Mesendoderm (in vitro differentiated cells): ENCODE measurements around the gene SMIM38.

Experiments used
- DNase-seq: peaks from one replicate; pipeline ENCODE4 v3.0.0; 2013
- H2AK5ac ChIP-seq: 2 replicates; pipeline ENCODE4 v1.6.1; 2013; ENCODE audit warnings: low read length, inconsistent platforms
- H2BK120ac ChIP-seq: 2 replicates; pipeline ENCODE4 v1.6.1; 2013; ENCODE audit warnings: low read depth, mild to moderate bottlenecking, low read length, moderate library complexity, mixed read lengths
- H2BK15ac ChIP-seq: replicated peaks from 2 replicates; pipeline ENCODE4 v1.6.1; 2013; ENCODE audit warnings: low read depth, mild to moderate bottlenecking, moderate library complexity
- H2BK5ac ChIP-seq: 2 replicates; pipeline ENCODE4 v1.6.1; 2013; ENCODE audit warnings: low read length, inconsistent platforms
- H3K18ac ChIP-seq: 2 replicates; pipeline ENCODE4 v1.6.1; 2013; ENCODE audit warnings: mild to moderate bottlenecking, low read length, mixed read lengths
- H3K23ac ChIP-seq: one replicate; pipeline ENCODE4 v1.6.1; 2013; ENCODE audit warnings: low read length
- H3K27ac ChIP-seq: 2 replicates; pipeline ENCODE4 v1.5.1; 2013; ENCODE audit warnings: low read depth, mild to moderate bottlenecking, inconsistent platforms, low read length, moderate library complexity
- H3K27me3 ChIP-seq: 2 replicates; pipeline ENCODE4 v1.6.1; 2013; ENCODE audit warnings: low read length, control low read depth, mild to moderate bottlenecking, inconsistent platforms; ENCODE audit not compliant: insufficient read depth, poor library complexity
- H3K36me3 ChIP-seq: 2 replicates; pipeline ENCODE4 v1.6.1; 2013; ENCODE audit warnings: low read length, inconsistent platforms; ENCODE audit not compliant: control insufficient read depth, insufficient read depth
- H3K4ac ChIP-seq: one replicate; pipeline ENCODE4 v1.6.1; 2013; ENCODE audit warnings: low read depth, mild to moderate bottlenecking, low read length, moderate library complexity
- H3K4me1 ChIP-seq: 2 replicates; pipeline ENCODE4 v1.6.1; 2013; ENCODE audit warnings: low read depth, low read length, inconsistent platforms; ENCODE audit not compliant: control insufficient read depth
- H3K4me2 ChIP-seq: 2 replicates; pipeline ENCODE4 v1.6.1; 2013; ENCODE audit warnings: low read length
- H3K4me3 ChIP-seq: 2 replicates; pipeline ENCODE4 v1.5.1; 2013; ENCODE audit warnings: mild to moderate bottlenecking, low read length
- H3K56ac ChIP-seq: one replicate; pipeline ENCODE4 v1.6.1; 2013; ENCODE audit warnings: low read length
- H3K79me1 ChIP-seq: 2 replicates; pipeline ENCODE4 v1.6.1; 2013; ENCODE audit warnings: low read length, inconsistent platforms
- H3K79me2 ChIP-seq: 2 replicates; pipeline ENCODE4 v1.6.1; 2013; ENCODE audit warnings: mild to moderate bottlenecking, low read length; ENCODE audit not compliant: control insufficient read depth, insufficient read depth
- H3K9ac ChIP-seq: 2 replicates; pipeline ENCODE4 v1.6.1; 2013; ENCODE audit warnings: low read length, inconsistent platforms
- H4K5ac ChIP-seq: one replicate; pipeline ENCODE4 v1.6.1; 2013; ENCODE audit warnings: low read length
- H4K8ac ChIP-seq: one replicate; pipeline ENCODE4 v1.6.1; 2013; ENCODE audit warnings: low read depth, mild to moderate bottlenecking, control low read depth, low read length, moderate library complexity
- WGBS: extraction: QIAGEN DNeasy Blood & Tissue Kit; methylation state at CpG from one replicate; pipeline ENCODE4 v1.1.7; 2013; ENCODE audit warnings: low lambda C conversion rate, missing lambda C conversion rate; ENCODE audit not compliant: insufficient coverage; ENCODE audit errors: extremely low coverage; 5-methylcytosine and 5-hydroxymethylcytosine counted together

SMIM38 gene

GRCh38 chr11:69129053-69129452, 26.7 kb upstream of the SMIM38 start:
- H3K23ac ChIP-seq, result no peak overlapping the region
- H3K79me2 ChIP-seq, result no peaks in the 10 kb centered on the region
- no peak overlapping the region for H4K8ac ChIP-seq
- no peak overlapping the region for H4K5ac ChIP-seq
- no peak for DNase-seq
- no peak overlapping the region for H3K4me3 ChIP-seq
- no CpG with 5 or more reads among the region's 2 CpGs for WGBS
- H2BK5ac ChIP-seq, result no peak overlapping the region
- H3K9ac ChIP-seq, result no peak overlapping the region
- H3K27ac ChIP-seq, result no peak overlapping the region
- H2AK5ac ChIP-seq, result no peak overlapping the region
- H3K18ac ChIP-seq, result no peak overlapping the region
- H3K79me1 ChIP-seq, result no peaks in the 10 kb centered on the region
- no peak overlapping the region for H2BK15ac ChIP-seq
- H3K4me2 ChIP-seq, result no peak overlapping the region
- H3K56ac ChIP-seq, result no peak overlapping the region
- H3K4ac ChIP-seq, result no peak overlapping the region
- H3K36me3 ChIP-seq, result no peaks in the 10 kb centered on the region
- H3K27me3 ChIP-seq, result no peaks in the 10 kb centered on the region
- H3K4me1 ChIP-seq, result no peaks in the 10 kb centered on the region
- H2BK120ac ChIP-seq, result no peak overlapping the region

GRCh38 chr11:69129647-69130046, 26.1 kb upstream of the SMIM38 start:
- H3K79me1 ChIP-seq, result no peaks in the 10 kb centered on the region
- H3K4me1 ChIP-seq, result no peaks in the 10 kb centered on the region
- no peak overlapping the region for H3K27ac ChIP-seq
- no peak overlapping the region for H2BK120ac ChIP-seq
- H3K23ac ChIP-seq, result no peak overlapping the region
- H2AK5ac ChIP-seq, result no peak overlapping the region
- no peak overlapping the region for H3K4ac ChIP-seq
- no peak overlapping the region for H2BK5ac ChIP-seq
- DNase-seq, result no peak
- no peaks in the 10 kb centered on the region for H3K79me2 ChIP-seq
- H3K18ac ChIP-seq, result no peak overlapping the region
- no peak overlapping the region for H4K8ac ChIP-seq
- H3K56ac ChIP-seq, result no peak overlapping the region
- no CpG with 5 or more reads among the region's 7 CpGs for WGBS
- H3K27me3 ChIP-seq, result no peaks in the 10 kb centered on the region
- no peaks in the 10 kb centered on the region for H3K36me3 ChIP-seq
- no peak overlapping the region for H3K9ac ChIP-seq
- no peak overlapping the region for H3K4me3 ChIP-seq
- no peak overlapping the region for H4K5ac ChIP-seq
- no peak overlapping the region for H3K4me2 ChIP-seq
- no peak overlapping the region for H2BK15ac ChIP-seq

- no peaks in the 10 kb centered on the region for H3K36me3 ChIP-seq
- H3K9ac ChIP-seq, result no peak overlapping the region
- peak overlapping the region; percentile 44 for H2AK5ac ChIP-seq
- H3K4ac ChIP-seq, result no peak overlapping the region
- peak overlapping the region; percentile 53 for H3K56ac ChIP-seq
- no peak overlapping the region for H2BK120ac ChIP-seq
- no peaks in the 10 kb centered on the region for H3K4me1 ChIP-seq
- no peak overlapping the region for H4K8ac ChIP-seq
- peak overlapping the region; percentile 22 for H3K27ac ChIP-seq
- H3K79me1 ChIP-seq, result no peaks in the 10 kb centered on the region
- no peaks in the 10 kb centered on the region for H3K79me2 ChIP-seq
- H3K18ac ChIP-seq, result no peak overlapping the region
- H2BK15ac ChIP-seq, result no peak overlapping the region
- H3K27me3 ChIP-seq, result no peaks in the 10 kb centered on the region
- H2BK5ac ChIP-seq, result peak overlapping the region; percentile 32
- no CpG with 5 or more reads among the region's 9 CpGs for WGBS
- no peak for DNase-seq
- no peak overlapping the region for H3K4me2 ChIP-seq
- no peak overlapping the region for H4K5ac ChIP-seq
- no peak overlapping the region for H3K23ac ChIP-seq
- no peak overlapping the region for H3K4me3 ChIP-seq
Measured at GRCh38 chr11:69130654-69131053, 25.1 kb upstream of the SMIM38 start.

DNA sequence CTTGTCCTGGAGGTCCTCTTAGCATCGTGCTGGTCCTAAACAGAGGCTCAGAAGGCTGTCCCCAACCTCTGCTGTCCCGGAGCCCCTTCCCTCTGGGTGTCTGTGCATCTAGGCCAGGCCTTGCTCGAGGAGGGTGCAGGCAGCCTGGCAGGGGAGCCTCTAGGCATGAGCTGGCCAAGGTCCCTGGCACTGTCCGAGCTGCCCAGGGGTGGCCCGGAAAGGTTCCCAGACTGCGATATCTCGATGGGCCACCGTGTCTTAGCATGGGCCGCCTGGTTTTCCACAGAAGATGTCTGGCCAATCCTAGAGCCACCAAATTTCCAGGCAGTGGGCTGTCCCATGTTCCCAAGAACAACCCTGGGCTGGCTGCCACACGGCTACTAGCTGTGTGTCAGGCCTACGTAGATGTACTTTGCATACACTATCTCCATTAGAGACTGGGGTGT, 24.6 kb upstream of the SMIM38 start:
- peak overlapping the region; percentile 22 for H3K27ac ChIP-seq
- H3K36me3 ChIP-seq, result no peaks in the 10 kb centered on the region
- no peak overlapping the region for H3K18ac ChIP-seq
- no peaks in the 10 kb centered on the region for H3K79me1 ChIP-seq
- no peak overlapping the region for H3K4ac ChIP-seq
- no peak overlapping the region for H4K5ac ChIP-seq
- H3K79me2 ChIP-seq, result no peaks in the 10 kb centered on the region
- no peaks in the 10 kb centered on the region for H3K27me3 ChIP-seq
- H4K8ac ChIP-seq, result no peak overlapping the region
- no peak for DNase-seq
- H2AK5ac ChIP-seq, result peak overlapping the region; percentile 44
- H2BK15ac ChIP-seq, result no peak overlapping the region
- no peak overlapping the region for H3K9ac ChIP-seq
- peak overlapping the region; percentile 53 for H3K56ac ChIP-seq
- peak overlapping the region; percentile 32 for H2BK5ac ChIP-seq
- H3K4me2 ChIP-seq, result no peak overlapping the region
- no peak overlapping the region for H2BK120ac ChIP-seq
- no peak overlapping the region for H3K4me3 ChIP-seq
- no CpG with 5 or more reads among the region's 11 CpGs for WGBS
- H3K23ac ChIP-seq, result no peak overlapping the region
- H3K4me1 ChIP-seq, result no peaks in the 10 kb centered on the region

DNA sequence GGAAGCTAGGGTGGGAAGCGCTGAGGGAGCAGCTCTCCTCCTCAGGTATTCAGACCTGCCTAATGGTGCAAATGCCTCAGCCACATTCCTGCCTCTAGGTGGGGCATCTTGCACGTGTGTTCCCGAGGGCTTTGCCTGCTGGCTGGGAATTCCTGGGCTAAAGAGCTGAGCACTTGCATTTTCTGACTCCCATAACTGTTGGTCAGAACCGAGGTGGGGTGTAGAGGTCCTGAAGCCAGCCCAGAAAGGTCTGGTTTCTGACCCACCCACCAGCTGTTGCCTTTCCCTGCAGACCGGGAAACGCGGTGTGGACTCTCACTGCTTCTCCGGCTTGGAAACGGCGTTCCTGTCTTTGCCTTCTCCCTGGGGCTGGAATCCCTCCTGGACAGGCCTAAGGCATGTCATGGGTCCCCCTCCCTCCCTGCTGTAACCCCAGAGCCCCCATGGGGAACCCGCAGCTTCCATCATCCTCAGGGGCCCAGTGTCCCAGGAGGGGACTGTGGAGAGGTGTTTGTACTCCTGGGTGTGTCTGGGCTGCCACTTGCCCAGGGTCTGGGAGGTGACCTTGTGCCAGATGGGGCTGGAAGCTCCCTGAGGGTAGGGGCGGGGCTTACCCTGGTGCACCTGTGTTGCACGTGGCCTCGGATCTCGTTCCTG, 24.0 kb upstream of the SMIM38 start:
- Histone ChIP-seq H3K79me1 (no peaks in the 10 kb centered on the region), H4K5ac (no peak overlapping the region), H3K4me3 (no peak overlapping the region), H3K4ac (no peak overlapping the region), H3K27me3 (no peaks in the 10 kb centered on the region), H3K4me2 (no peak overlapping the region), H3K23ac (no peak overlapping the region), H3K27ac (no peak overlapping the region), H2AK5ac (no peak overlapping the region), H3K56ac (peak overlapping the region; percentile 45), H2BK15ac (no peak overlapping the region), H3K36me3 (no peaks in the 10 kb centered on the region), H3K79me2 (no peaks in the 10 kb centered on the region), H2BK120ac (peak overlapping the region; percentile 40), H3K4me1 (no peaks in the 10 kb centered on the region), H3K9ac (no peak overlapping the region), H2BK5ac (no peak overlapping the region), H4K8ac (no peak overlapping the region), H3K18ac (peak overlapping the region; percentile 34)
- WGBS, result no CpG with 5 or more reads among the region's 15 CpGs
- peak; percentile 96 for DNase-seq

DNA sequence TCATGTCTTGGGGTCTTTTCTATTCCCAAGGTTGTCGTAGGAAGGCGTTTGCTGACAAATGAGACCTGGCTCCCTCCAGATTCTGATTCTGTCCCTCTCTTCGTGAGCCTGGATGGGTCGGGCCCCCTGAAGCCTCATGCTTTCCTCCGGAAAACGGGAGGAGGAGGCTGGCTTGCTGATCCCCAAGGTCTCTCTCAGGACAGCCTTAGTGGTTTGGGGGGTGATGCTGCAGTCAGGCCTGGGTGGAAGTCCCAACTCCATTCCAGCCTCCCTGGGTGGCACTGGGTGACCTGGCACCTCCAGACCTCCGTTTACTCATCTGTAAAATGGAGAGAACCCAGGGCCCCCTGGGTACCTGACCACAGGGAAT, 23.4 kb upstream of the SMIM38 start:
- H3K4me3 ChIP-seq, result no peak overlapping the region
- H4K8ac ChIP-seq, result no peak overlapping the region
- no peaks in the 10 kb centered on the region for H3K79me2 ChIP-seq
- no peaks in the 10 kb centered on the region for H3K27me3 ChIP-seq
- peak overlapping the region; percentile 34 for H3K18ac ChIP-seq
- no peak overlapping the region for H3K23ac ChIP-seq
- H3K4ac ChIP-seq, result no peak overlapping the region
- H2BK120ac ChIP-seq, result no peak overlapping the region
- no peak overlapping the region for H2AK5ac ChIP-seq
- DNase-seq, result no peak
- no peak overlapping the region for H4K5ac ChIP-seq
- H3K27ac ChIP-seq, result no peak overlapping the region
- no peak overlapping the region for H3K4me2 ChIP-seq
- no peaks in the 10 kb centered on the region for H3K79me1 ChIP-seq
- H3K9ac ChIP-seq, result no peak overlapping the region
- H2BK15ac ChIP-seq, result no peak overlapping the region
- WGBS, result no CpG with 5 or more reads among the region's 7 CpGs
- no peak overlapping the region for H2BK5ac ChIP-seq
- no peaks in the 10 kb centered on the region for H3K4me1 ChIP-seq
- H3K36me3 ChIP-seq, result no peaks in the 10 kb centered on the region
- peak overlapping the region; percentile 45 for H3K56ac ChIP-seq
